ENCODE measurements around the gene DCLK1. TPM values are rescaled to one million over a fixed set of nuclear protein-coding genes. Genes with fewer than 3 reads are reported as not detected.
A peak's percentile ranks its signal among the peaks of the same experiment; 100 is the strongest.
"Not testable (repeated sequence)": the region's sequence is repeated elsewhere in the genome, so short reads cannot be mapped to it uniquely, and the experiment has no call there.

The DCLK1 gene
- total RNA-seq, 1 donor from 2014 or later, result 19.3 TPM

DNA sequence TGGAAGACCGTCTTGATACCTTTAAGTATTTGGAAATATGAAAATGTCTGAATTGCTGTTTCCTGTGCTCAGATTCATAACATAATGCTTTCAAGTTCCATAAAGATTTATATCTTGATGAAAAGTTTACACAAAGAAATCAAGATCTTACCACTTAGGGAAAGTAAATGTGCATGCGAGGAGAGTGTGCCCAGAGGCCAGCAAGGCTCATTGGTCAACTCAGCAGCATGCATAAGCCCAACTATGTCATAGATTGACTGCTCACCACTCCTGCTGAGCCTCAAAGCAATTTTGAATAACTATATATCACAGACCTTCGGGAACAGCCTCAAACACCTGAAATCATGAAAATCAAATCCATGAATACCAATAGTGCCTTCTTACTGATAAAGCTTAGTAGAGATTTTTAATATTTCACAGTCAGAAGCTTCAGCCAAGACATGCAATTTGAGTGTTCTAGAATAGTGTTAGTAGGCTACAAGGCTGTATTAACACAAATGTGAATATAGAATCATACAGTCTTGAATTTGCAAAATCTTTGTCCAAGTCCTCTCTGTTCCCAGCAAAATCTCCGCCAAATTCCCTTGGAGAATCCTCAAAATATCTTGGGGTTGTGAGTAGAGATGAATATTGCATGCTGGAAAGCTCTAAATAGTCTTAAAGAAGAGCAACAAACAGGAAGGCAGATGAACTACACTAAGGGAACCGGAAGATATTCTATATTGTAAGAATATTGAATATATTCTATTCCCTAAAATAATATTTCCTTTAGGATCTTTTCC lies 124.1 kb downstream of the DCLK1 start:
- ATAC-seq (no peak), DNase-seq (ENCODE audit: missing footprints) (no peak)
- intact Hi-C loops (cut with DNase I), result no loop called here

DNA sequence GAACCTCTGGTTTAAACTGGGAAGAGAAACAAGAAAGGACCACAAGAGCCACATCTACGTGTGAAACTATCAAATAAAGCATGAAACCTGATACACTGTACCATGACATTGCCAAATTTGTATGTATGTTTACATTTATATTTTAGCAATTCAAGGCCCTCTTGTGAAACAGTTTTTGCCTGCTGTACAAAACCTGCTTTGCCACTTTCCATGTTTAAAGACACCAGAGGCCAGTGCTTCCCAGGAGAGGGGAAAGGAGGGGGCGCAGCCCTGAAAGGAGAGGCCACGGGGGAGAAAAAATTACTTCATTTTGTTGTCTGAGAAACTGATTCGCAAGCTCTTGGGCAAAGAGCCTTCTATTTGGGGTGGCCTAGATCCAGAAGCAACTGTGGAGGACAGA lies 124.8 kb downstream of the DCLK1 start:
- ATAC-seq (no peak), DNase-seq (ENCODE audit: missing footprints) (no peak)
- intact Hi-C loops (cut with DNase I), result no loop called here

DNA sequence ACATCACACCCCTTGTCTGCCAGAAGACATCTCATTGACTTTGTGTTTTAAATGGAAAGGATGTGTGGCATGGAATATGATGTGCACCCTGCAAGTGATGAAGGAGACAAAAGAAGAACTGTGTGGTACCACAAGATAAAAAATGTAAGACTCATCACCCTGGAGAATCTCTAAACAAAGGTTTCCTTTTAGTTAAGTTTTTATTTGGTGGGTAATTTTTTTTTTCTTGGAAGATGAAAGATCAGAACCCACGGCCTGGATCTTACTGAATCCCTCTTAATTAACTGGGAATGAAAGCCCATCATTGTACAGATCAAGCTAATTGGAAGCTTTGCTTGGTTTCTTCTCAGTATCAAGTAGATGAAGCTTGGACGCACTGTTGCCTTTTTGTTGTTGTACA lies 129.6 kb downstream of the DCLK1 start:
- DNase-seq (ENCODE audit: missing footprints) (no peak), ATAC-seq (no peak)
- intact Hi-C loops (cut with DNase I), result no loop called here

DNA sequence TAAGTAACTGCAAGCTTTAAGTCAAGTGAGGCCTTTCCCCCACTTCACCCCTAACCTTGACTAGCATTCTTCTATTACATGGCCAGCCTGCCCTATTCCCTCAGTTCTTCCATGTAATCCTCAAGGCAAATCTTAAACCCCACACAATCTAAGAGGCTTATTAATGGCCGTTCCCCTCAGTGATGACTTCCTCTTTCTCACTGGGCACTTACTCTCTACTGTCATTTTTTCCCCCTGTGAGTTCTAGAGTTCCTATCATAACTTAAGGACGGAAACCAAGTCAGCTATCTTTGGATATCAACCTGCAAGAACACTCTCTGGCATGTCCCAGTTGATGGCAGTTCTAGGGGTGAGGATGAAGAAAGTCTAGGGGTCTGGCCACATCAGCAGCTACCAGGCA lies 131.2 kb downstream of the DCLK1 start:
- intact Hi-C loops (cut with DNase I), result no loop called here

DNA sequence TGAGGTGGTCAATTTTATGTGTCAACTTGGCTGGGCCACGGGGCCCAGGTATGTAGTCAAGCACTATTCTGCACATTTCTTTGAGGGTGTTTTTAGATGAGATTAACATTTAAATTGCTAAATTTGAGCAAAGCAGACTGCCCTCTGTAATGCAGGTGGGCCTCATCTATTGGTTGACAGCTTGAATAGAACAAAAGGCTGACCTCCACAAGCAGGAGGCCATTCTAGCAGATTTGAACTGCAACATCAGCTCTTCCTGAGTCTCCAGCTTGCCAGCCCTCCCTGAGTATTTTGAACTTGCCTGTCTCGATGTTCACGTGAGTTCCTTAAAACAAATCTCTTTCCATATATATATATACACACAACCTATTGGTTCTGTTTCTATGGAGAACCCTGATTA lies 134.8 kb downstream of the DCLK1 start:
- no peak for ATAC-seq
- DNase-seq (ENCODE audit: missing footprints), result no peak
- intact Hi-C loops (cut with DNase I), result loop anchor here (10.0 kb wide), 1 partner anchor 168 kb away; no protein-coding TSS in a partner anchor

More for the DNA sequence above, 131.2 kb downstream of the DCLK1 start:
- DNase-seq (ENCODE audit: missing footprints) (no peak), ATAC-seq (no peak)

DNA sequence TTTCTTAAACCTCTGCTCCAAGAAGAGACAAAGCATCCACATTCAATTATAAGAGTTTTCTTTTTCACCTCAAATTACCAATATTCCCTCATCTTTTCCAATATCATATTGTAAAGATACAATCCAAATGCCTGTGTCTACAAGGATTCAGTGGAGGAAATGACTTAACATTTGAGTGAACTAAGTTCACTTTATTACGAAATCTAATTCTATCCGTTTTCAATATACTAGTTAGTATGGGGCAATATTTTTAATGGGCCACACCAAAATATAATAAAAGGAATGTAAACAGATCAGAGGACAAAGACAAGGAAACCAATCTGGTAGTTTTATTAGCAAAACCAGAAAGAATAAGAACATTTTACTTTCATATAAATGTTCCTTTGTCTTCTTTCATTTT lies 136.0 kb downstream of the DCLK1 start:
- intact Hi-C loops (cut with DNase I), result loop anchor here (10.0 kb wide), 1 partner anchor 170 kb away; no protein-coding TSS in a partner anchor
- ATAC-seq (no peak), DNase-seq (ENCODE audit: missing footprints) (no peak)

DNA sequence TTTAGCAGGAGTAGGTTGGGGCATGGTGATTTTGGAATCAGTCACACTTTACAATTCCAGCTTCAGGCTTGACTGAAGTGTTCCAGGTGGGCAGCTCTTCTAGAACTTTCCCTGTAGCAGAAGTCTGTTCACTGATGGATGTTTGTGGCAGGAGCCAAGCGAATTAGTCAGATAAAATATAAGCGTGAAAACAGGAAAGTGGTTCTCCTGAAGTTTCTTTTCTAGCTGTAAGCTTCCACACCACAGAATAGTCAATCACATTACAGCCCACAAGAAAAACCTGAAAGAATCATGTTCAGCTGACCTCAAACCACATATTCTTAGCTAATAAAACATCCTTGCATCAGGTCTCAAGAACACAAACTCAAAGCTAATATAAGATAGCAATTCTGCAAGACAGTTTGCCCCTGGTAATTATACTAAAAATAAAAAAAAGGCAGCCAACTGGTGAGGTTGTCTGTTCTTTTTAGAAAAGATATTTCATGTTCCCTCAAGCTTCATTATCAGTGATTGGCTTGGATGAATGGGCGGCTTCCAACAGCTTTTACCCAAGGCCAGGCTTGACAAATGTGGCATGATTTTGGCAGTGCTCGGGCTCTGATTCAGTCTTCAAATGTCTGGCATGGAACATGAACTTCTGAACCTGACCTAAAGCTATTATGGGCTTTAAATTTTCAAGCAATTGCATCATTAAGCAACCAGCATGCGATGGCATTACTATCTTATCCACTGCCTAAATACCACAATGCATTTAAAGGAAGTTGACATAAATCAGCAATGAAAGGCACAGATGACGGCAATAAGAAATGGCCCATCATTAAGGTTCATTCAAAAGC lies 136.8 kb downstream of the DCLK1 start:
- intact Hi-C loops (cut with DNase I), result loop anchor here (10.0 kb wide), 1 partner anchor 170 kb away; no protein-coding TSS in a partner anchor
- ATAC-seq (peak; percentile 86), DNase-seq (ENCODE audit: missing footprints) (peak; percentile 67)

DNA sequence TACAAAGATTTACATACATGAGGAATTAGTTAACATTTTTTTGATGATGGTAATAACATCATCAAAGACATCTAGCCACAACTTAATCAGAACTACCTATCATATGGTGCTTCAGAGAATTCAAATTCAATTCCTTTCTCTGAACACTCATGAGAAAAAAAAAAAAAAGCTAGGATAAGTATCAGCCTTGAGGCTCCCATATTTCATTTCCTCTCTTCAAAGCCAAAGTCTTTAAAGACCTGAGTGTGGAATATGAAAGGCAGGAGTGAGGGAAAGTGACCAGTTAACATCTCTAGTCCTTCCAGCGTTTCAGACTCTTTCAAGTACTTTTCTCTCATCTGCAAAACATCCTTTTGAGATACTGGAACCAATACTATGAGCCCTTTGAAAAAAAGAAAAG lies 137.5 kb downstream of the DCLK1 start:
- ATAC-seq, result no peak
- intact Hi-C loops (cut with DNase I), result loop anchor here (10.0 kb wide), 1 partner anchor 171 kb away; no protein-coding TSS in a partner anchor
- no peak for DNase-seq (ENCODE audit: missing footprints)

DNA sequence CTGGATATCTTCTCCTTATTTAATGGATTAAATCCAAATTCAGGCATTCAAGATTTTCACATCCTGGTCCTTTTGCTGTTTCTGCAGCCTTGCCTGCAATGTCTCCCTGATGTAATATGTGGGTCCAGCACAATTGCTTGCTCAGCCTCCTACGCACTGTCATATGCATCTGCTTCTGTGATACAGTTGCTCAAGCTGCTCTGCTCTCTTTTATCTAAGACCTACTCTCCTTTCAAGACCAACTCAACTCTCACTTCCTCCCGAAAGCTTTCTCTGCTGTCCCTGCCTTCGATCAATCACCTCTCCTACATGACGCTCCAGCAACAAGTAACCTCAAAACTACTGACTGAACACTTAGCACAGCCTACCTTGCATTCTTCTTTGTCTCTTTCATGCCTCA lies 138.2 kb downstream of the DCLK1 start:
- intact Hi-C loops (cut with DNase I), result loop anchor here (10.0 kb wide), 1 partner anchor 172 kb away; no protein-coding TSS in a partner anchor
- DNase-seq (ENCODE audit: missing footprints), result no peak
- ATAC-seq, result no peak

DNA sequence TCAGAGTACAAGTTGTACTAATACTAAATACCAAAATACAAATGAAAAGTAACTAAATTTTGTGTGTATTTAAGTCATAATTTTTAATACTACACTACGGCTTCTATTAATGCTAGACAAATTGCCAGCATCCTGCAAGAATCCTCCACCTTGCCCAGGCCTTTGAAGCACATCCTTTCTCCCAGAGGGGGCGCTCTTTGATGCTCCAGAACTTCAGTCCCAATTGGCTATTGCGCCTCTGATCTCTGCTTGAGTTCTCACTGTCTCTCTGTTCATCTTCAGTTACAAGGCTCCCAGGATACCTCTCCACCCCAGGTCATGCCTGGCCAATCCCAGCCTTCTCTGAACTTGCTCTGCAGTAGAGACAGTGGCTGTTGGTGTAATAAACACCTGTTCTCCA lies 141.0 kb downstream of the DCLK1 start:
- no peak for DNase-seq (ENCODE audit: missing footprints)
- no peak for ATAC-seq
- intact Hi-C loops (cut with DNase I), result loop anchor here (10.0 kb wide), 1 partner anchor 175 kb away; no protein-coding TSS in a partner anchor

DNA sequence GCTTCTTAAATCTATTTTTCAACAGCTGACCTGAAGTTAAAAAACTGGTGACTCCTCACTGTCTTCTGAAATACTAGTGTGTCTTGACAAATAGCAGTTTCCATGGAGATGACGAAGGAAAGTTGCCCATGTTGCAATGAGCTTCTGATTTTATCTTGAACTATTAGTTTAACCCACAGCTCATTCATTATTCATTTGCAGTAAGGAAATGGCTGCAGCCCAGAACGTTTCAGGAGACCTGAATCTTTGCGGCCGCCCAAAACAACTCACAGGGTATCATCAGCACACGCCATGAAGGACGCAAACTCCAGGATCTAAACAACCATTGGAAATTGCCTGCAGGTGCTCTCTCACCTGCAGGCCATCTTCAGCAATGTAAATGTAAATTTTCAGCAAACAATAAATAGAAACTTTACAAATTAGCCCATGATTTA lies 142.5 kb downstream of the DCLK1 start:
- ATAC-seq (no peak), DNase-seq (ENCODE audit: missing footprints) (no peak)
- intact Hi-C loops (cut with DNase I), result no loop called here

DNA sequence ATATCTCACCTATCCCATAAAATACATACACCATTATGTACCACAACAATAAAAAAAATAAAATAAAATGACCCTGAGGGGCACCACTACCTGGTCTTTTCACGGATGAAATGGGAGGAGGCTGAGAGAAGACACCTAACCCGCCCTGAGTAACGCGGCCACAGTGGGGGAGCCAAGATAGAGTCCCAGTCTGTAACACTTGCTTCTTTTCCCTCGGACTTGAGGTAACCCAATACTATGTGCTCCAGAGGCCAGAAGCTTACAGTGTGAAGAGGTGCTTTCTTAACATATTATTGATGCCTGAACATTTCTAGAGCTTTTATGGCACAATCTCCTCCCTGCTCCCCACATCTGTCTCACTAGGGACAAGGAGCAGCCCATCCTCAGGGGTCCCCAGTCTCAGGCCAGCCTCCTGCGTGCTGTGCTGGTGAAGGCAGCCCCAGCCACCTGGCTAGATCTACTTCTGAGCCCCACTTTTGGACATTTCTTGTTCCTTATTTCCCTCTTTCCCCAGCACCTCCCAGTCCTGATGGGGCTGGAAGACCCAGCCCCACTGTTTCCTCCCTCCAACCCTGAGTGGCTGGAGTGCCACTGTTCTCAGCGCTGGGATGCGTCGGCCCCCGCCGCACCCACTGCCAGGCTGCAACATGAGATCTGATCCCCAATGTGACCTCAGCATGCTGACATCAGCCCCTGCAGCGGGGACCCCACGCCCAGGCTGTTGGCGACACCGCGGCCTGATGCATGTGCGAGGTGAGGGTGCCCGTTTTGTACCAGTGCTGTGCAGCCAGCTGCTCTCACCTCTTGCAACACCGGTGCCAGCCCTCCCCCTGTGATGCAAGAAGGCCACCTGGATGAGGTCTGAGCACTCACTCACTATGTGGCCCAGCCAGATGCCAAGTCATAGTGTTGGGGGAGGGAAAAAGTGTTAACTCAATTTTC lies 143.3 kb downstream of the DCLK1 start:
- intact Hi-C loops (cut with DNase I), result no loop called here
- DNase-seq (ENCODE audit: missing footprints) (peak; percentile 60), ATAC-seq (no peak)

DNA sequence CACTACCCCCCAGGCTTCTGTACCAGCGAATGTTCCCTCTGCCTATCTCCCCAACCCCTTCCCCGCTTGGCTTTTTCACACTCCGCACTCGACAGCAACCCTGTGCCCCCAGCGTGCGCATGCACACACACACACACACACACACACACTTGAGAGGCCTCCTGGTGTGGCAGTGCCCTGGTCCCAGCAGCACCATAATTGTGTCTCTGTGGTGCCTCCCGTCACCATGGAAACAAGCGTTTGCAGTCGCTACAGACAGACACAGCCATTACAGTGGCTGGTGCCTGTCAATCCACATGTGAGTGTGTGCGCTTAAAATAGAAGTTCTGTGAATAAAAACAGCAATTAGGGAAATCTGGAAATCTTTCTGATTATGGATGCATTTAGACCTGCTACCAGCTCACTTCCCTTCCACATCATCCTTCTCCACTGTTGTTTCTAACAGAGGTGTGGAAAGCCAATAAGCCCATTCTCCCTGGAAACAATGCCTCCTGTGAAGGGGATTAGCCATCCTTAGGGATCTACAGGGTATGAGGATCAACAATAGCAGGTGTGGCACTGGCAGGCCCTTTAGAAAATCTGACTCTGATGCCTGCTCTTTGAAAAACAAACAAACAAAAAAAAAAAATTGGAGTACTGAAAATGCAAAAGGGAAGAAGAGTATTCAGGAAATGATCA lies 146.3 kb downstream of the DCLK1 start:
- DNase-seq (ENCODE audit: missing footprints) (no peak), ATAC-seq (no peak)
- intact Hi-C loops (cut with DNase I), result loop anchor here (5.0 kb wide), 1 partner anchor 147 kb away; the partner anchor contains the start of gene DCLK1

DNA sequence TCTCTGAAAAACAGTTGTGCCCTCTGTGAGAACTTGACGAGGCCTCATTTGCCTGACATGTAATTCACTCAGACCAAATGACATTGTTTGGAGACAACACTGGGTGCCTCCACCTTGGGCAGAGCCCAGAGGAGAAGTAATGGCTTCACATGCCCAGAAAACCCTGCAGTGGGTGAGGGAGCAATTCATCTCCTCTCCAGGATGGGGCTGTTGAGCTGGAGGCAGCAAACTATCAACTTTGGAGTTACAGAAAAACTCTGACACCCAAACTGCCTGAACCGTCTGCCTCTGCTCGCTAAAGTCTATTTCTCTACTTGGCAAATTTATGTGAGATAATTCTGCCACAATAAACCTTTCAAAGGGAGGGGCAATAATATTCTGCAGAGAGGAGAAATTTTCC lies 146.9 kb downstream of the DCLK1 start:
- intact Hi-C loops (cut with DNase I), result loop anchor here (5.0 kb wide), 1 partner anchor 148 kb away; the partner anchor contains the start of gene DCLK1
- ATAC-seq (no peak), DNase-seq (ENCODE audit: missing footprints) (no peak)

DNA sequence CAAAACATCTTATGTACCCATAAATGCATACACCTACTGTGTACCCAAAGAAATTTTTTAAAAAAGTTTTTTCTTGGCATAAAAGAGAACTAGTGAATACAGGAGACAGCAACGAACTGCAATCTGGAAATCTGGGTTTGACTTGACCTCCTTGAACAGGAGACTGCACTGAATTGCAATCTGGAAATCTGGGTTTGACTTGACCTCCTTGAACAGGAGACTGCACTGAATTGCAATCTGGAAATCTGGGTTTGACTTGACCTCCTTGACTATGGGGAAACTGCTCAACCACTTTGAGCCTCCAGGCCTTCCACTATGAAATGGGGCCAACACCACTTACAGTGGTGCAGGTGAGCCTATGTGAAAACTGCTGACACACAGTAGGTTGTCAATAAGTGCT lies 147.5 kb downstream of the DCLK1 start:
- DNase-seq (ENCODE audit: missing footprints); ATAC-seq: not testable (repeated sequence)
- intact Hi-C loops (cut with DNase I), result loop anchor here (5.0 kb wide), 1 partner anchor 149 kb away; the partner anchor contains the start of gene DCLK1

DNA sequence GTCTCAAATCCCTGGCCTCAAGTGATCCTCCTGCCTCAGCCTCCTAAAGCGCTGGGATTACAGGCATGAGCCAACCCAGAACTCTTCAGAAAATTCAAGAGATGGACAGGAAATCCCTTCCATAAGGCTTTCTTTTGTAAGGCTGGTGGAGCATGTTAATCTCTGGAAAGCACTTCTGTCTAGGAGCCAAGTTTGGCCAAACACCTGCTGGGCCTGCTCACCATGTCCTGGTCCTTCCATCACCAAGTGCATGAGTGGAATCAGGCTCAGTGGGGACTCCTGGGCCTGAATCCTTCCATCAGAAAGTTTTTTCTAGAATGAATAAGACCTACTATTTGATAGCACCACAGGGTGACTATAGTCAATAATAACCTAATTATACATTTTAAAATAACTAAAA lies 148.0 kb downstream of the DCLK1 start:
- no peak for ATAC-seq
- intact Hi-C loops (cut with DNase I), result loop anchor here (5.0 kb wide), 1 partner anchor 149 kb away; the partner anchor contains the start of gene DCLK1
- no peak for DNase-seq (ENCODE audit: missing footprints)

DNA sequence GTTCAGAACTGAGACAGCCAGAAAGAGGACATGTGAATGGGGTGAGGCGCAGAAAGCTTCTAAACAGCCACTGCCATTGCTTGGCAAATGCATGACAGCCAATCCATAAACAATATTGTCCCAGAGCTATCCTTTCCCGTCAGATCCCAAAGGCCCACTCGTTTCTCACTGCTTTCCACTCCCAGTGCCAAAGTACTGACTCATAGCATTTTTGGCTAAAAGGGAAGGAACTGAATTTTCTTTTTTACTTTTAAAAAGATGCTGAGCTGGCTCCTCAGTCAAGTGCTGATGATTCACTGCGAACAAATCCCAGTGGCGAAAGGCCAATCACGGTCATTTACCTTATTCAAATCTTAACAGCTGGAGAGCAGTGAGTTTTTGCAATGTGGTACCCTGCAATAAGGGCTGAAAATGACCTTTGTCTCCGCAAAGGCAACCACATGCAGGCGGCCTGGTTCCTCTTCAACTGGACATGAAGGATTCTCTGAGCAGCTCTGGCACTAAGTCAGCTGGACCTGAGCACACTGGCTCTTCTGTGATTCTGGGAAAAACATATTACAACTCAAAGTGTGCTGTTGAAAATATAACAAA lies 151.7 kb downstream of the DCLK1 start:
- peak; percentile 75 for DNase-seq (ENCODE audit: missing footprints)
- peak; percentile 86 for ATAC-seq
- intact Hi-C loops (cut with DNase I), result no loop called here

Data from Right ventricle myocardium inferior (tissue), 1 donor.